Kidney (tissue), 14 donors: Measurements from ENCODE around the gene TMEM132A. TPM values are rescaled to one million over a fixed set of nuclear protein-coding genes. Genes with fewer than 3 reads are reported as not detected.

ENCODE experiments used
- DNase-seq, 5 donors: peaks; one replicate each; pipeline ENCODE4 v3.0.0-alpha.2; 2013 to 2020
- FAIRE-seq: peaks from 2 replicates; lab custom pipeline; 2012; peaks lifted over from hg19 to GRCh38; lab: Jason Lieb, UNC
- H3K27ac ChIP-seq, 2 donors: one replicate each; pipeline ENCODE4 v1.7.0; 2013; ENCODE audit warnings: low read depth in 2 of 2, low read length in 2 of 2, inconsistent platforms in 1 of 2
- H3K27me3 ChIP-seq: one replicate; pipeline ENCODE4 v1.7.1; 2013; ENCODE audit warnings: low read length, inconsistent platforms; ENCODE audit not compliant: control insufficient read depth, insufficient read depth
- H3K36me3 ChIP-seq, 3 donors: one replicate each; pipeline versions ENCODE4 v1.7.0 to v1.7.1; 2013; ENCODE audit warnings: low read length in 3 of 3, control low read depth in 1 of 3, inconsistent platforms in 1 of 3; ENCODE audit not compliant: insufficient read depth in 3 of 3, control insufficient read depth in 2 of 3
- H3K4me1 ChIP-seq, 3 donors: one replicate each; pipeline versions ENCODE4 v1.7.0 to v1.7.1; 2013; ENCODE audit warnings: low read length in 3 of 3, inconsistent platforms in 1 of 3, low read depth in 1 of 3; ENCODE audit not compliant: control insufficient read depth in 2 of 3, insufficient read depth in 2 of 3
- H3K4me3 ChIP-seq, 3 donors: one replicate each; pipeline versions ENCODE4 v1.7.0 to v1.8.1; 2013; ENCODE audit warnings: low read length in 3 of 3, control low read depth in 1 of 3, inconsistent platforms in 1 of 3
- H3K9ac ChIP-seq, 3 donors: one replicate each; pipeline versions ENCODE4 v1.7.0 to v1.7.1; 2013; ENCODE audit warnings: low read length in 3 of 3, control low read depth in 1 of 3, inconsistent platforms in 1 of 3
- H3K9me3 ChIP-seq, 3 donors: one replicate each; pipeline versions ENCODE4 v1.7.0 to v1.7.1; 2013; ENCODE audit warnings: low read length in 3 of 3, control low read depth in 1 of 3, inconsistent platforms in 1 of 3; ENCODE audit not compliant: control insufficient read depth in 2 of 3, insufficient read depth in 1 of 3
- intact Hi-C: fragments of 100-400 bp; cut with DNase I; formaldehyde crosslinking; loops from one replicate; pipeline ENCODE4 v1.11.1; 2022
- polyA plus RNA-seq: library from polyadenylated mRNA; stranded (reverse); fragments of 350-450 nt; fragmentation: Illumina TruSeq; extraction: RNeasy Lipid Tissue Mini Kit (QIAGEN cat#74804); gene quantifications from one replicate; pipeline ENCODE4 v1.2.3, GENCODE V29; 2014; ENCODE audit warnings: low read depth, low replicate concordance; ENCODE audit not compliant: insufficient read depth
- total RNA-seq: library from RNA; stranded (reverse); fragmentation: NEBNext Ultra II Directional; extraction: Animal tissue kit (Norgen Biotek cat#: 25700); gene quantifications from one replicate; pipeline ENCODE4 v1.2.1, GENCODE V29; 2021
- TF ChIP-seq, protein P1 (sequence below): IDR thresholded peaks from 3 replicates; pipeline ENCODE4 v1.5.1; 2012; ENCODE audit warnings: mild to moderate bottlenecking, moderate library complexity, borderline replicate concordance; ENCODE audit not compliant: insufficient read depth; ENCODE audit errors: extremely low read depth
- donor health status: control.
- donor health status: control.
- donor health status: control.
- donor health status: control.
- donor health status: control.
- donor health status: DM: yes; HTN: yes; CAD: no.
- donor health status: Normal renal cell carcinoma (clear cell type).

TMEM132A gene
- total and polyA plus RNA-seq, 2 donors from 2014 or later: 17.2 to 19.1 TPM

DNA sequence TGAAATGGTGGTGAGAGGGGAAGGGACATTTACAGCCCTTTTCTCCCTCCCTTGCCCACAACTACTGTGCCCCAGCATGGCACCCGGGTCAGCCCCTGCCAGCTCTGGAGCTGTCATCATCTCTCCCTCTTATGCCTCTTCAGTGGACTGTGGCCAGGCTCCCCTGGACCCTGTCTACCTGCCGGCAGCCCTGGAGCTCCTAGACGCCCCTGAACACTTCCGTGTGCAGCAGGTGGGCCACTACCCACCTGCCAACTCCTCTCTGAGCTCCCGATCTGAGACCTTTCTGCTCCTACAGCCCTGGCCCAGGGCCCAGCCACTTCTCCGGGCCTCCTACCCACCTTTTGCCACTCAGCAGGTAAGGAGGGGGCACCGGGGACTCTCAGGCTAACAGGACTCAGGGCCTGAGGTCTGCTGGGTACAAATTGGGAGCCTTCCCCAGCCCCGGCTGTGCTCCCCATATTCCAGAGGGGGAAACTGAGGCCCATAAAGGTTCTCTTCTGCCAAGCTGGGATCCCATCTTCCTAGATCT is 2.9 kb downstream of the TMEM132A start:
- Histone ChIP-seq H3K27me3 (no peaks in the 10 kb centered on the region), H3K27ac (no peak overlapping the region), H3K9me3 (no peaks in the 10 kb centered on the region), H3K36me3 (peaks cover 0 to 8% (median 0%) of the 10 kb centered on the region in 3 donors), H3K4me3 (no peak overlapping the region), H3K4me1 (peaks cover 0 to 10% (median 0%) of the 10 kb centered on the region in 3 donors), H3K9ac (no peak overlapping the region)
- FAIRE-seq (no peak), DNase-seq (no peak)
- intact Hi-C loops: no loop called here
- TF ChIP-seq, protein P1, sequence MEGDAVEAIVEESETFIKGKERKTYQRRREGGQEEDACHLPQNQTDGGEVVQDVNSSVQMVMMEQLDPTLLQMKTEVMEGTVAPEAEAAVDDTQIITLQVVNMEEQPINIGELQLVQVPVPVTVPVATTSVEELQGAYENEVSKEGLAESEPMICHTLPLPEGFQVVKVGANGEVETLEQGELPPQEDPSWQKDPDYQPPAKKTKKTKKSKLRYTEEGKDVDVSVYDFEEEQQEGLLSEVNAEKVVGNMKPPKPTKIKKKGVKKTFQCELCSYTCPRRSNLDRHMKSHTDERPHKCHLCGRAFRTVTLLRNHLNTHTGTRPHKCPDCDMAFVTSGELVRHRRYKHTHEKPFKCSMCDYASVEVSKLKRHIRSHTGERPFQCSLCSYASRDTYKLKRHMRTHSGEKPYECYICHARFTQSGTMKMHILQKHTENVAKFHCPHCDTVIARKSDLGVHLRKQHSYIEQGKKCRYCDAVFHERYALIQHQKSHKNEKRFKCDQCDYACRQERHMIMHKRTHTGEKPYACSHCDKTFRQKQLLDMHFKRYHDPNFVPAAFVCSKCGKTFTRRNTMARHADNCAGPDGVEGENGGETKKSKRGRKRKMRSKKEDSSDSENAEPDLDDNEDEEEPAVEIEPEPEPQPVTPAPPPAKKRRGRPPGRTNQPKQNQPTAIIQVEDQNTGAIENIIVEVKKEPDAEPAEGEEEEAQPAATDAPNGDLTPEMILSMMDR: no peak

DNA sequence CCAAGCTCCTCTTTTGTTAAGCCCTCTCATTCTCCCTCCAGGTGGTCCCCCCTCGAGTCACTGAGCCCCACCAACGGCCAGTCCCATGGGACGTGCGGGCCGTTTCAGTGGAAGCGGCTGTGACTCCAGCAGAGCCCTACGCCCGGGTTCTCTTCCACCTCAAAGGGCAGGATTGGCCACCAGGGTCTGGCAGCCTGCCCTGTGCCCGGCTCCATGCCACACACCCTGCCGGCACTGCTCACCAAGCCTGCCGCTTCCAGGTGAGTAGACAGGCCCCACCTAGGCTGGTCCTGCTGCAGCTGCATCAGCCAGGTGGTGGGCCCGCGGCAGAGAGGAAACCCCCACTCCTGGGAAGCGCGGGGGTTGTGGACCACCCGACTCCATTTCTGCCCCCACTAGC is 3.3 kb downstream of the TMEM132A start:
- Histone ChIP-seq H3K27ac (no peak overlapping the region), H3K9ac (no peak overlapping the region), H3K9me3 (no peaks in the 10 kb centered on the region), H3K4me3 (no peak overlapping the region), H3K36me3 (peaks cover 0 to 3% (median 0%) of the 10 kb centered on the region in 3 donors), H3K4me1 (peaks cover 0 to 10% (median 0%) of the 10 kb centered on the region in 3 donors), H3K27me3 (no peaks in the 10 kb centered on the region)
- TF ChIP-seq, protein P1: no peak
- intact Hi-C loops: no loop called here
- DNase-seq (no peak), FAIRE-seq (no peak)

DNA sequence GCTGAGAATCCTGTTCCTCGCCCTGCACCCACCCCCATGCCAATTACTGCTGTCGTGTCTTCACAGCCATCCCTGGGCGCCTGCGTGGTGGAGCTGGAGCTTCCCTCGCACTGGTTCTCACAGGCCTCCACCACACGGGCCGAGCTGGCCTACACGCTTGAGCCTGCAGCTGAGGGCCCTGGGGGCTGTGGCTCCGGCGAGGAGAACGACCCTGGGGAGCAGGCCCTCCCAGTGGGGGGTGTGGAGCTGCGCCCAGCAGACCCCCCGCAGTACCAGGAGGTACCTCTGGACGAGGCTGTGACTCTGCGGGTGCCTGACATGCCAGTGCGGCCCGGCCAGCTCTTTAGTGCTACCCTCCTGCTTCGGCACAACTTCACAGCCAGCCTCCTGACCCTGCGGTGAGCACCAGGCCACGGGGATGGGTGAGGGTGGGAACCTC is 4.3 kb downstream of the TMEM132A start:
- Histone ChIP-seq H3K36me3 (no peaks in the 10 kb centered on the region), H3K4me3 (no peak overlapping the region), H3K9ac (no peak overlapping the region), H3K27me3 (no peaks in the 10 kb centered on the region), H3K4me1 (peaks cover 0 to 10% (median 0%) of the 10 kb centered on the region in 3 donors), H3K9me3 (no peaks in the 10 kb centered on the region), H3K27ac (no peak overlapping the region)
- TF ChIP-seq, protein P1: no peak
- DNase-seq (no peak), FAIRE-seq (no peak)
- intact Hi-C loops: no loop called here

DNA sequence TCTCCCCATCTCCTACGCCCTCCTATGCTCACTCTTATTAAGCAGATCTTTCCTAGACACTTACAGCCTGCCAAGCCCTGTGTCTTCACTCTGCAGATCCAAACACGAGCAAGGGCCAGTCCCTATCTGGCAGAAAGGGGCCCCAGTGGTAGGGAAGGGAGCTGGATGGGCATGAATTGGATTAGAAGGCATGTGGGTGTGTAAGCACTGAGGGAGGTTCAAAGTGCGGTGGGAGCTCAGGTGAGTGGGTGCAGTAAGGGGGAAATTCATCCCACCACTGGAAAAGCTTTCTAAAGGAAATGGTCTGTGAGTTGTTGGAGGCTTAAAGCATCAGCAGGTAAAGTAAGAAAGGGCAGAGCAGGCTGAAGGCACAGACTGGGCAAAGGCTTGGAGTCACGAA is 5.5 kb downstream of the TMEM132A start:
- no peaks in the 10 kb centered on the region for H3K27me3 ChIP-seq
- no peak for FAIRE-seq

More for the DNA sequence above, 5.5 kb downstream of the TMEM132A start:
- H3K4me1 ChIP-seq: peaks cover 0 to 3% (median 0%) of the 10 kb centered on the region in 3 donors
- no peak overlapping the region for H3K4me3 ChIP-seq
- no peak overlapping the region for H3K9ac ChIP-seq
- no peak overlapping the region for H3K27ac ChIP-seq
- H3K36me3 ChIP-seq: no peaks in the 10 kb centered on the region
- DNase-seq: no peak
- intact Hi-C loops: no loop called here
- TF ChIP-seq, protein P1: no peak
- H3K9me3 ChIP-seq: no peaks in the 10 kb centered on the region
